ENCODE results near the gene LGI4. TPM values are rescaled to one million over a fixed set of nuclear protein-coding genes. Genes with fewer than 3 reads are reported as not detected.

Gene LGI4
- total RNA-seq, 1 experiment from 2014 or later, result 0.32 TPM

DNA sequence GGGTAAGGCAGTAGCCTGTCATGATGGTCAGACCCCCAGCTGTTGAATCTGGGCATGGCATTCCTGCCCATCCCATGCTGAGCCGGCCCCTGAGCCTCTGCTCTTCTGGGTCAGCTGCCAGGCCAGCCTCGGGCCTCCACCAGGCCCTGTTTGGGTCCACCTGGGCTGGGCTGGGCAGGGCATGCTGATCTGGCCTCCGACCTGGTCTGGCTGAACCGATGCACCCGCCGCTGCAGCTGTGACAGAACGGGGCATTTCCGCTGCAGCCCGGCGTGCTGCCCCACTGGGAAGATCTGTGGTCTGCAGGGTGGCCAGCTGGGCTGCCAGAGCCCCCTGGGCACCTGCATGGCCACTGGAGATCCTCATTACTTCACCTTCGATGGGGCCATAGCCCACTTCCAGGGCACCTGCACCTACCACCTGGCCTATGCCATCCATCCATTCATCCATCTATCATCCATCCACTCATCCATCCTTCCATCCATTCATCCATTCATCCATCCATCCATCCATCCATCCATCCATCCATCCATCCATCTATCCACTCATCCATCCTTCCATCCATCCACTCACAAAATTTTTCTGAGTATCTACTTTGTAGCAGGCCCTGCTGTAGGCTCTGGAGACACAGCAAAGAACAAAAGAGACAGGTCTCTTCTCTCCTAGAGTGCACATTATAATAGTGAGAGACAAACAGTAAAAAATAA lies 40.8 kb downstream of the LGI4 start:
- no peak overlapping the region for H2AFZ ChIP-seq (ENCODE audit: low read depth, low read length, poor library complexity, severe bottlenecking)
- no peak for DNase-seq (ENCODE audit: low read depth, low spot score)
- peaks cover 0 to 10% of the 10 kb centered on the region in 2 experiments; a peak in 2 of 4 replicates for H3K4me1 ChIP-seq (ENCODE audit: control insufficient read depth in 1 of 2, insufficient read depth in 2 of 2, low read length in 2 of 2)
- no peaks in the 10 kb centered on the region for H3K27me3 ChIP-seq (ENCODE audit: insufficient read depth, low read length)
- ATAC-seq, result no peak
- no TSS peak for BruUV-seq (replicated peaks)
- ChIA-PET CTCF (no interaction called here), RAD21 (ENCODE audit: low non-redundant PET in 1 of 2, low total read pairs in 2 of 2, uncharacterized antibody in 2 of 2, unreplicated experiment in 2 of 2) (no interaction called here), POLR2A (no interaction called here)
- H3K79me2 ChIP-seq (ENCODE audit: insufficient read depth, low read length), result no peaks in the 10 kb centered on the region
- H3K27ac ChIP-seq (ENCODE audit: low read depth, low read length), result no peak overlapping the region
- H4K20me1 ChIP-seq (ENCODE audit: insufficient read depth), result no peaks in the 10 kb centered on the region
- intact Hi-C loops (cut with micrococcal nuclease), result no loop called here
- H3K36me3 ChIP-seq (ENCODE audit: control insufficient read depth in 1 of 2, insufficient read depth in 2 of 2, low read length in 2 of 2), result no peaks in the 10 kb centered on the region
- no peaks in the 10 kb centered on the region for H3K9me3 ChIP-seq (ENCODE audit: control insufficient read depth in 1 of 2, insufficient read depth in 1 of 2, low read depth in 1 of 2, low read length in 2 of 2)
- no peak overlapping the region for H3K4me3 ChIP-seq (replicated peaks in 1 of 2; ENCODE audit: low read depth in 1 of 2, low read length in 2 of 2)
- TF ChIP-seq YY1 (IDR thresholded peaks at IDR 0.05; ENCODE audit: extremely low read depth, insufficient replicate concordance, low read depth, low read length), result no peak
- no peak for TF ChIP-seq SRF (IDR thresholded peaks at IDR 0.05; ENCODE audit: low read depth)
- TF ChIP-seq RAD21 (IDR thresholded peaks at IDR 0.05; ENCODE audit: low read depth), result no peak
- no peak for TF ChIP-seq FOSL1 (IDR thresholded peaks at IDR 0.05; ENCODE audit: low read depth)
- TF ChIP-seq POLR2A (IDR thresholded peaks at IDR 0.05; ENCODE audit: borderline replicate concordance, extremely low read depth, insufficient read depth, insufficient read length), result no peak
- no peak for TF ChIP-seq CBX3 (IDR thresholded peaks at IDR 0.05; ENCODE audit: low read depth)
- TF ChIP-seq CTCF (IDR thresholded peaks at IDR 0.05 in 2 of 3, conservative IDR thresholded peaks at IDR 0.05 in 1 of 3; ENCODE audit: borderline replicate concordance in 1 of 3, insufficient read depth in 1 of 3, low read depth in 2 of 3, low read length in 2 of 3), result no peak
- TF ChIP-seq SP1 (IDR thresholded peaks at IDR 0.05; ENCODE audit: low read depth), result no peak
- no peak for TF ChIP-seq EZH2phosphoT487 (IDR thresholded peaks at IDR 0.05; ENCODE audit: borderline replicate concordance)
- H3K9ac ChIP-seq (ENCODE audit: low read length), result no peak overlapping the region
- no peaks in the 10 kb centered on the region for H3K9me2 ChIP-seq (ENCODE audit: insufficient read depth)
- no peak overlapping the region for H3K4me2 ChIP-seq (ENCODE audit: low read length)
